Smooth muscle cell of bladder (primary cell): ENCODE data around the gene FBXO17. TPM values are rescaled to one million over a fixed set of nuclear protein-coding genes. Genes with fewer than 3 reads are reported as not detected.

Experiments used
- total RNA-seq: library from RNA; depleted of rRNA; stranded (reverse); fragments of >200 nt; gene quantifications from 2 replicates; pipeline ENCODE4 v1.2.3, GENCODE V29; 2014

The FBXO17 gene, protein sequence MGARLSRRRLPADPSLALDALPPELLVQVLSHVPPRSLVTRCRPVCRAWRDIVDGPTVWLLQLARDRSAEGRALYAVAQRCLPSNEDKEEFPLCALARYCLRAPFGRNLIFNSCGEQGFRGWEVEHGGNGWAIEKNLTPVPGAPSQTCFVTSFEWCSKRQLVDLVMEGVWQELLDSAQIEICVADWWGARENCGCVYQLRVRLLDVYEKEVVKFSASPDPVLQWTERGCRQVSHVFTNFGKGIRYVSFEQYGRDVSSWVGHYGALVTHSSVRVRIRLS
- 11.9 and 22.3 TPM in 2 replicates for total RNA-seq

DNA sequence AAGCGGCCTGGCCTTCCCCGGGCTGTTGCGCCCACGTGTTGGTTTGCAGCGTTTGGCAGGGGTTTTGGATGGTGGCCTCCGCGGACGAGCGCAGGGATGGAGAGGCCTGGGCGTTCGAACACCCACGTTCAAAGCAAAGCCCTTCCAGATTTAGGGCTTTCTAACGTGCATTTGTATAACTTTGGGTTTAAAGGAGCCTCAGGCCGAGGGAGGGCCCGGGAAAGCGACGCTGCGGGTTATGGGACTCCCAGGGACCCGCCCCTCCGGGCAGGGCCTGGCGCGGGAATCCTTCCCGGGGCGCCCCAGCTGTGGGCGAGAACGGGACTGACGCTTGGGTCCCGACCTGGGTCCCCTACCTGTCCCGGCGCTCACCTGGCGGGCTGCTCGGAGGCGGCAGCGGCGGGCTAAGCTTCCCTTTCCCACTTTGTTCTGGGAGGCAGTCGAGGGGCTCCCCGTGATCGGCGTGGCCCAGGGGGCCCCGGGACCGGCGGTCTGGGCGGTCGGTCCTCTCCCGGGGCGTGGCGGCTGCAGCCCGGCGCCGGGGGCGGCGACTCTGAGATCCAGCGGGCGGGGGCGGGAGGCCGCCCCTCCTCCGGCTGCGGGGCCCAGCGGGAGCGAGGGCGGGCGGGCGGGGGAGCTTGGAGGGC, at the start of gene FBXO17:
FBXO17 (minus strand) TSS at position 529 of the 647 bp plus-strand sequence. CDS start 25,423 bp downstream, outside the sequence.

GRCh38 chr19:38930776-38931520, 44.6 kb downstream of the FBXO17 start, which contains the start of gene MRPS12:
MRPS12 (plus strand) TSS chr19:38930944; CDS start chr19:38931295, 351 bp downstream.

DNA sequence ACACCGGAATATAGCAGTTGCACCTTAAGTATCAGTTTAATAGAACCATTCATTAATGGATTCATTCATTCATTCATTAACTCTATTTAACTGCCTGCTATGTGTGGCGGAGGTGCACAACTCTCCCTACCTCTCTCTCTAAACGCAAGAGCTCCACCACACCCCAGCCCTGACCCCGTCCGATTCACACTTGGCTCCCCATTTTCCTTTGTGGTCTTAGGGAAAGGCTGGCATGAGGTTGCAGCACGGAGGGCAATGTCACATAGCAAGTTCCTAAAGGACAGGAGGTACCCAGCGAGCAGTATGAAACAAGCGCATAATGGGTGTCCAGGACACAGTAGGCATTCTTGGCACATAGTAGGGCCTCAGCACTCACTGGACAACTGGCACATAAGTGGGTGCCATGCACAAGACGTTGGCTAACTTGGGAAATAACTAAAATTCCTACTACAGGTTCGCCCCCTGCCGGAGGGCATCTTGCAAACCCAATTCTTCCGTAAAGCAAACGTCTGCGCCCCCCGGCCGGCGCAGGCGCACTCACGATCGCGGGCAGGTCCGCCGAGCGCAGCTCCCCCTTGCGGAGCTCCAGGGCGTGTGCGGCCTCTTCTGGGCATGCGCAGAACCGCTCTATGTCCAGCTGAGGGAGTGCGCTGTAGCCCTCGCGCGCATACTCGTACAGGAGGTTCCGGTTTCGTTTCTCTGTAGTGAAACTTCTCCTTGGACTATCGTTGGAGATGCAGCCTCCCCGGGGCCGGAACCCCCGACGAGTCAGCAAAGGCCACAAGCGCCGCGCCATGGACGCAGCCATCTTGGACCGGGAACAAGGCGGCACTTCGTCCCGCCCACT, 45.4 kb downstream of the FBXO17 start, which contains the start of gene SARS2:
SARS2 (minus strand) TSS at position 835 of the 847 bp plus-strand sequence; CDS start at position 808, 27 bp downstream.

GRCh38 chr19:38899447-38900201, 75.9 kb downstream of the FBXO17 start, which contains the start of the genes NFKBIB and SIRT2:
NFKBIB (plus strand) TSS chr19:38899969; CDS start chr19:38900033, 64 bp downstream.
SIRT2 (minus strand) TSS chr19:38899618; CDS start chr19:38899521, 97 bp downstream.

Other genes with a start within 250 kb of the FBXO17 start
- gene CAPN12, start 231.3 kb downstream of the FBXO17 start, total RNA-seq, result not detected in 2 replicates
- gene LGALS7, start 202.2 kb downstream of the FBXO17 start, total RNA-seq, result not detected in 2 replicates
- gene LGALS7B, start 186.5 kb downstream of the FBXO17 start, total RNA-seq, result 0.28 and 1.0 TPM in 2 replicates
- 0.14 TPM in 1 of 2 replicates, not detected in the other for gene LGALS4, start 162.8 kb downstream of the FBXO17 start, total RNA-seq
- 19.6 and 28.3 TPM in 2 replicates for gene ECH1, start 143.9 kb downstream of the FBXO17 start, total RNA-seq
- 205 and 212 TPM in 2 replicates for gene HNRNPL, start 125.8 kb downstream of the FBXO17 start, total RNA-seq
- 2.0 and 2.3 TPM in 2 replicates for gene RINL, start 97.5 kb downstream of the FBXO17 start, total RNA-seq
- 41.7 and 45.1 TPM in 2 replicates for gene SIRT2, start 76.1 kb downstream of the FBXO17 start, total RNA-seq
- gene NFKBIB, start 75.8 kb downstream of the FBXO17 start, total RNA-seq, result 7.5 and 8.9 TPM in 2 replicates
- gene CCER2, start 63.6 kb downstream of the FBXO17 start, total RNA-seq, result not detected in 2 replicates
- gene SARS2, start 45.0 kb downstream of the FBXO17 start, total RNA-seq, result 5.7 and 9.0 TPM in 2 replicates
- gene MRPS12, start 44.8 kb downstream of the FBXO17 start, total RNA-seq, result 32.3 and 32.5 TPM in 2 replicates
- 2.0 and 5.5 TPM in 2 replicates for gene FBXO27, start 56.8 kb upstream of the FBXO17 start, total RNA-seq
- gene ACP7, start 108.6 kb upstream of the FBXO17 start, total RNA-seq, result 0.09 TPM in 1 of 2 replicates, not detected in the other
- 3.1 and 4.2 TPM in 2 replicates for gene PAK4, start 150.0 kb upstream of the FBXO17 start, total RNA-seq
- gene NCCRP1, start 221.2 kb upstream of the FBXO17 start, total RNA-seq, result not detected in 2 replicates
- not detected in 2 replicates for gene SYCN, start 228.5 kb upstream of the FBXO17 start, total RNA-seq